ENCODE results near the gene TP53RK. TPM values are rescaled to one million over a fixed set of nuclear protein-coding genes. Genes with fewer than 3 reads are reported as not detected.

Gene TP53RK
- total and polyA plus RNA-seq, 2 experiments from 2014 or later, result 24.2 to 26.0 TPM

- no peak for ATAC-seq
- Histone ChIP-seq H3F3A (replicated peaks; ENCODE audit: low read depth) (no peaks in the 10 kb centered on the region), H3K9me2 (ENCODE audit: insufficient read depth) (no peaks in the 10 kb centered on the region), H3K4me2 (no peak overlapping the region), H3K36me3 (ENCODE audit: insufficient read depth) (no peaks in the 10 kb centered on the region), H3K4me1 (ENCODE audit: insufficient read depth) (no peaks in the 10 kb centered on the region; the same call in 1 of the 2 replicates), H3K27me3 (ENCODE audit: insufficient read depth) (no peaks in the 10 kb centered on the region), H3K4me3 (no peak overlapping the region), H3K79me2 (replicated peaks; ENCODE audit: insufficient read depth) (no peaks in the 10 kb centered on the region), H3K27ac (ENCODE audit: low read depth) (no peak overlapping the region), H2AFZ (no peak overlapping the region), H4K20me1 (replicated peaks; ENCODE audit: insufficient read depth) (no peaks in the 10 kb centered on the region)
- DNase-seq (ENCODE audit: low spot score), result no peak
- Mint-ChIP-seq H3K36me3 (ENCODE audit: low read depth) (no peaks in the 10 kb centered on the region), H3K9me3 (no peaks in the 10 kb centered on the region; the same call in 1 of the 3 replicates), H3K4me1 (peaks cover 8% of the 10 kb centered on the region; the same call in 2 of the 3 replicates), H3K4me3 (no peak overlapping the region), H3K27me3 (ENCODE audit: insufficient read depth, low read depth, poor library complexity) (peaks cover 14% of the 10 kb centered on the region), H3K27ac (no peak overlapping the region)
- no peak for TF ChIP-seq ETS1 (IDR thresholded peaks at IDR 0.05)
These were observed 49.7 kb downstream of the TP53RK start for GRCh38 chr20:46639587-46639986.

- no peak overlapping the region for H3K4me2 ChIP-seq
- H3K4me1 ChIP-seq (ENCODE audit: insufficient read depth), result no peaks in the 10 kb centered on the region; the same call in 1 of the 2 replicates
- Mint-ChIP-seq H3K27ac (no peak overlapping the region), H3K4me1 (peaks cover 8% of the 10 kb centered on the region; the same call in 2 of the 3 replicates), H3K36me3 (ENCODE audit: low read depth) (no peaks in the 10 kb centered on the region), H3K4me3 (no peak overlapping the region), H3K27me3 (ENCODE audit: insufficient read depth, low read depth, poor library complexity) (peaks cover 14% of the 10 kb centered on the region), H3K9me3 (no peaks in the 10 kb centered on the region; the same call in 1 of the 3 replicates)
- no peak for DNase-seq (ENCODE audit: low spot score)
- H3K79me2 ChIP-seq (replicated peaks; ENCODE audit: insufficient read depth), result no peaks in the 10 kb centered on the region
- H3K36me3 ChIP-seq (ENCODE audit: insufficient read depth), result no peaks in the 10 kb centered on the region
- H2AFZ ChIP-seq, result no peak overlapping the region
- no peak for ATAC-seq
- no peak overlapping the region for H3K27ac ChIP-seq (ENCODE audit: low read depth)
- H3F3A ChIP-seq (replicated peaks; ENCODE audit: low read depth), result no peaks in the 10 kb centered on the region
- H4K20me1 ChIP-seq (replicated peaks; ENCODE audit: insufficient read depth), result no peaks in the 10 kb centered on the region
- H3K27me3 ChIP-seq (ENCODE audit: insufficient read depth), result no peaks in the 10 kb centered on the region
- no peak overlapping the region for H3K4me3 ChIP-seq
- no peaks in the 10 kb centered on the region for H3K9me2 ChIP-seq (ENCODE audit: insufficient read depth)
- no peak for TF ChIP-seq EZH2phosphoT487 (IDR thresholded peaks at IDR 0.05; ENCODE audit: unreplicated experiment)
- no peak for TF ChIP-seq CTCF (conservative IDR thresholded peaks at IDR 0.05; ENCODE audit: low read depth in 2 of 2)
- no peak for TF ChIP-seq ZNF462 (CRISPR knock-in tag; IDR thresholded peaks at IDR 0.05)
- TF ChIP-seq CREB1 (CRISPR knock-in tag; IDR thresholded peaks at IDR 0.05; ENCODE audit: low read depth), result no peak
- no peak for TF ChIP-seq NANOG (IDR thresholded peaks at IDR 0.05; ENCODE audit: borderline replicate concordance)
- no peak for TF ChIP-seq POLR2AphosphoS5 (IDR thresholded peaks at IDR 0.05; ENCODE audit: low read depth)
- no peak for TF ChIP-seq REST (IDR thresholded peaks at IDR 0.05; ENCODE audit: unreplicated experiment)
- no peak for TF ChIP-seq STAT1 (IDR thresholded peaks at IDR 0.05; ENCODE audit: unreplicated experiment)
- no peak for TF ChIP-seq JUNB (IDR thresholded peaks at IDR 0.05; ENCODE audit: unreplicated experiment)
These were observed 50.4 kb downstream of the TP53RK start for GRCh38 chr20:46638898-46639274.
